Mesenchymal stem cell (in vitro differentiated cells and primary cell): ENCODE data around the gene CEBPB.
"Not testable (repeated sequence)": the region's sequence is repeated elsewhere in the genome, so short reads cannot be mapped to it uniquely, and the experiment has no call there.

Source experiments
- DNase-seq: peaks from one replicate; pipeline ENCODE4 v3.0.0-alpha.2; 2013
- H2AFZ ChIP-seq: one replicate; pipeline ENCODE4 v1.6.1; 2013; ENCODE audit warnings: low read depth, mild to moderate bottlenecking, control low read depth, inconsistent platforms, low read length, moderate library complexity
- H2AK5ac ChIP-seq: 2 replicates; pipeline ENCODE4 v1.6.1; 2013; ENCODE audit warnings: low read length, moderate library complexity, mild to moderate bottlenecking, inconsistent platforms; ENCODE audit not compliant: severe bottlenecking
- H2BK120ac ChIP-seq: one replicate; pipeline ENCODE4 v1.6.1; 2013; ENCODE audit warnings: low read depth, mild to moderate bottlenecking, inconsistent platforms, low read length, moderate library complexity
- H2BK12ac ChIP-seq, 2 experiments: one replicate each; pipeline ENCODE4 v1.6.1; 2013; ENCODE audit warnings: inconsistent platforms in 2 of 2, low read length in 2 of 2, mild to moderate bottlenecking in 2 of 2, moderate library complexity in 2 of 2, control low read depth in 1 of 2
- H2BK15ac ChIP-seq: one replicate; pipeline ENCODE4 v1.6.1; 2013; ENCODE audit warnings: mild to moderate bottlenecking, low read depth, inconsistent platforms; ENCODE audit not compliant: poor library complexity, severe bottlenecking
- H2BK5ac ChIP-seq: 2 replicates; pipeline ENCODE4 v1.6.1; 2013; ENCODE audit warnings: low read depth, mild to moderate bottlenecking, low read length, control low read depth, inconsistent platforms; ENCODE audit not compliant: poor library complexity, severe bottlenecking
- H3K14ac ChIP-seq, 2 experiments: one replicate each; pipeline ENCODE4 v1.6.1; 2013; ENCODE audit warnings: inconsistent platforms in 2 of 2, low read length in 2 of 2, control low read depth in 1 of 2, mild to moderate bottlenecking in 1 of 2, moderate library complexity in 1 of 2
- H3K18ac ChIP-seq, 2 experiments: one replicate each; pipeline ENCODE4 v1.6.1; 2013; ENCODE audit warnings: inconsistent platforms in 2 of 2, low read length in 2 of 2, control low read depth in 1 of 2, low read depth in 1 of 2, mild to moderate bottlenecking in 1 of 2
- H3K23ac ChIP-seq, 2 experiments: one replicate each; pipeline ENCODE4 v1.6.1; 2013; ENCODE audit warnings: inconsistent platforms in 2 of 2, low read length in 2 of 2, mild to moderate bottlenecking in 2 of 2, moderate library complexity in 2 of 2, control low read depth in 1 of 2
- H3K27ac ChIP-seq: 2 replicates; pipeline ENCODE4 v1.5.1; 2013; ENCODE audit warnings: mild to moderate bottlenecking, moderate library complexity, low read length, control low read depth, inconsistent platforms; ENCODE audit not compliant: poor library complexity, severe bottlenecking
- H3K27me3 ChIP-seq, 2 experiments: 2 replicates each; pipeline versions ENCODE4 v1.6.1 to v1.7.0; 2013; ENCODE audit warnings: low read length in 2 of 2, mild to moderate bottlenecking in 2 of 2, moderate library complexity in 2 of 2, control low read depth in 1 of 2, inconsistent platforms in 1 of 2; ENCODE audit not compliant: control insufficient read depth in 1 of 2, insufficient read depth in 1 of 2
- H3K36me3 ChIP-seq, 2 experiments: 2 replicates each; pipeline versions ENCODE4 v1.6.1 to v1.7.0; 2013; ENCODE audit warnings: low read length in 2 of 2, control low read depth in 1 of 2, inconsistent platforms in 1 of 2, low read depth in 1 of 2, mild to moderate bottlenecking in 1 of 2; ENCODE audit not compliant: insufficient read depth in 2 of 2, control insufficient read depth in 1 of 2
- H3K4ac ChIP-seq, 2 experiments: one replicate each; pipeline ENCODE4 v1.6.1; 2013; ENCODE audit warnings: inconsistent platforms in 2 of 2, low read length in 2 of 2, mild to moderate bottlenecking in 2 of 2, moderate library complexity in 2 of 2, control low read depth in 1 of 2, low read depth in 1 of 2
- H3K4me1 ChIP-seq: 2 replicates; pipeline ENCODE4 v1.6.1; 2013; ENCODE audit warnings: low read depth, low read length, control low read depth; ENCODE audit not compliant: control insufficient read depth, insufficient read depth
- H3K4me2 ChIP-seq: 2 replicates; pipeline ENCODE4 v1.6.1; 2013; ENCODE audit warnings: low read length, mild to moderate bottlenecking, inconsistent platforms; ENCODE audit not compliant: poor library complexity, severe bottlenecking
- H3K4me3 ChIP-seq, 2 experiments: 2 replicates each; pipeline versions ENCODE4 v1.5.1 to v1.7.0; 2013; ENCODE audit warnings: low read length in 2 of 2, mild to moderate bottlenecking in 2 of 2, control low read depth in 1 of 2, low read depth in 1 of 2; ENCODE audit not compliant: insufficient read depth in 1 of 2
- H3K79me1 ChIP-seq: replicated peaks from 2 replicates; pipeline ENCODE4 v1.6.1; 2013; ENCODE audit warnings: mild to moderate bottlenecking, control low read depth, low read length, inconsistent platforms; ENCODE audit not compliant: poor library complexity, severe bottlenecking
- H3K9ac ChIP-seq: 2 replicates; pipeline ENCODE4 v1.7.0; 2013; ENCODE audit warnings: mild to moderate bottlenecking, low read length, moderate library complexity
- H3K9me3 ChIP-seq: 2 replicates; pipeline ENCODE4 v1.7.0; 2013; ENCODE audit warnings: mild to moderate bottlenecking, low read length; ENCODE audit not compliant: control insufficient read depth
- H4K8ac ChIP-seq: one replicate; pipeline ENCODE4 v1.6.1; 2013; ENCODE audit warnings: inconsistent platforms, mild to moderate bottlenecking, low read length, moderate library complexity
- H4K91ac ChIP-seq: one replicate; pipeline ENCODE4 v1.6.1; 2013; ENCODE audit warnings: mild to moderate bottlenecking, low read length, inconsistent platforms
- WGBS: methylation state at CpG from one replicate; pipeline ENCODE4 v1.1.7; 2013; ENCODE audit warnings: mixed read lengths; 5-methylcytosine and 5-hydroxymethylcytosine counted together

Gene CEBPB

GRCh38 chr20:50161494-50161893, 29.1 kb upstream of the CEBPB start:
- H3K23ac ChIP-seq, H2BK5ac ChIP-seq, H3K4me3 ChIP-seq, H4K91ac ChIP-seq, H3K14ac ChIP-seq, H3K4me2 ChIP-seq, H3K27me3 ChIP-seq, H3K27ac ChIP-seq, H3K36me3 ChIP-seq, H2BK12ac ChIP-seq, H3K9ac ChIP-seq, H2AK5ac ChIP-seq, H3K79me1 ChIP-seq, H3K4ac ChIP-seq, H2AFZ ChIP-seq, H4K8ac ChIP-seq, H2BK120ac ChIP-seq, H3K9me3 ChIP-seq, H3K18ac ChIP-seq, DNase-seq, H2BK15ac ChIP-seq: not testable (repeated sequence)
- WGBS = 94% methylated on average over 4 of the region's 7 CpGs
- peaks cover 13% of the 10 kb centered on the region for H3K4me1 ChIP-seq

GRCh38 chr20:50163570-50164317, 26.9 kb upstream of the CEBPB start:
- H2AFZ ChIP-seq = no peak overlapping the region

GRCh38 chr20:50165684-50166554, 24.7 kb upstream of the CEBPB start:
- no peaks in the 10 kb centered on the region for H3K36me3 ChIP-seq
- peak overlapping the region in 1 of 2 experiments; percentile 76 for H3K4me3 ChIP-seq
- peak; percentile 100 for DNase-seq
- peak overlapping the region; percentile 95 for H3K27ac ChIP-seq
- no peaks in the 10 kb centered on the region for H3K9me3 ChIP-seq
- H3K4me2 ChIP-seq = peak overlapping the region; percentile 93
- H3K4ac ChIP-seq = peak overlapping the region in 1 of 2 experiments; percentile 63
- no peaks in the 10 kb centered on the region for H3K27me3 ChIP-seq
- peak overlapping the region; percentile 92 for H3K9ac ChIP-seq
- peak overlapping the region; percentile 22 to 83 for H2BK12ac ChIP-seq
- H4K8ac ChIP-seq = peak overlapping the region; percentile 72
- peak overlapping the region; percentile 65 to 96 for H3K18ac ChIP-seq
- peak overlapping the region; percentile 86 for H2AFZ ChIP-seq
- H3K23ac ChIP-seq = peak overlapping the region in 1 of 2 experiments; percentile 79
- peak overlapping the region; percentile 4 for H2BK120ac ChIP-seq
- peaks cover 19% of the 10 kb centered on the region for H3K4me1 ChIP-seq
- no peak overlapping the region for H3K14ac ChIP-seq
- peak overlapping the region; percentile 29 for H4K91ac ChIP-seq
- peak overlapping the region; percentile 92 for H2BK5ac ChIP-seq
- no peaks in the 10 kb centered on the region for H3K79me1 ChIP-seq
- under 1% methylated on average over 17 of the region's 20 CpGs for WGBS
- H2AK5ac ChIP-seq = peak overlapping the region; percentile 88
- peak overlapping the region; percentile 80 for H2BK15ac ChIP-seq

More at GRCh38 chr20:50163570-50164317, 26.9 kb upstream of the CEBPB start:
- H3K14ac ChIP-seq = no peak overlapping the region
- peaks cover 17% of the 10 kb centered on the region for H3K4me1 ChIP-seq
- H3K4ac ChIP-seq = peak overlapping the region; percentile 8 to 48
- H3K36me3 ChIP-seq = no peaks in the 10 kb centered on the region
- H2AK5ac ChIP-seq = peak overlapping the region; percentile 45
- no peaks in the 10 kb centered on the region for H3K27me3 ChIP-seq
- no peaks in the 10 kb centered on the region for H3K9me3 ChIP-seq
- H3K18ac ChIP-seq = peak overlapping the region; percentile 57 to 76
- H2BK5ac ChIP-seq = no peak overlapping the region
- no peak overlapping the region for H2BK15ac ChIP-seq
- no peak overlapping the region for H3K4me3 ChIP-seq
- DNase-seq = peak; percentile 39
- 72% methylated on average over 7 of the region's 9 CpGs for WGBS
- H3K23ac ChIP-seq = peak overlapping the region in 1 of 2 experiments; percentile 0
- peak overlapping the region; percentile 77 for H4K8ac ChIP-seq
- peak overlapping the region; percentile 2 for H2BK120ac ChIP-seq
- no peak overlapping the region for H3K4me2 ChIP-seq
- H2BK12ac ChIP-seq = peak overlapping the region; percentile 32 to 80
- no peaks in the 10 kb centered on the region for H3K79me1 ChIP-seq
- peak overlapping the region; percentile 48 for H3K27ac ChIP-seq
- H4K91ac ChIP-seq = peak overlapping the region; percentile 64
- peak overlapping the region; percentile 40 for H3K9ac ChIP-seq

- H3K36me3 ChIP-seq = no peaks in the 10 kb centered on the region
- H2AFZ ChIP-seq = no peak overlapping the region
- H2BK12ac ChIP-seq = no peak overlapping the region
- H3K4me2 ChIP-seq = no peak overlapping the region
- H2BK5ac ChIP-seq = no peak overlapping the region
- H3K27me3 ChIP-seq = no peaks in the 10 kb centered on the region
- H3K23ac ChIP-seq = no peak overlapping the region
- no peak overlapping the region for H3K27ac ChIP-seq
- H3K9ac ChIP-seq = peak overlapping the region; percentile 27
- peak; percentile 81 for DNase-seq
- H4K8ac ChIP-seq = no peak overlapping the region
- peak overlapping the region; percentile 15 for H4K91ac ChIP-seq
- peaks cover 29% of the 10 kb centered on the region for H3K4me1 ChIP-seq
- peaks cover 1% of the 10 kb centered on the region for H3K79me1 ChIP-seq
- no peak overlapping the region for H3K4me3 ChIP-seq
- no peak overlapping the region for H2AK5ac ChIP-seq
- H2BK120ac ChIP-seq = peak overlapping the region; percentile 19
- H3K18ac ChIP-seq = no peak overlapping the region
- no peak overlapping the region for H2BK15ac ChIP-seq
- H3K14ac ChIP-seq = no peak overlapping the region
- WGBS = 24% methylated on average over 4 of the region's 5 CpGs
- no peaks in the 10 kb centered on the region for H3K9me3 ChIP-seq
- H3K4ac ChIP-seq = no peak overlapping the region
These were observed 21.3 kb upstream of the CEBPB start for GRCh38 chr20:50169329-50169823.
